H9 (cell line): ENCODE results near the gene PHLDA2. TPM values are rescaled to one million over a fixed set of nuclear protein-coding genes. Genes with fewer than 3 reads are reported as not detected.

Experiments
- DNase-seq: peaks from one replicate; pipeline ENCODE4 v3.0.0-alpha.2; 2017
- H2AFZ ChIP-seq: one replicate; pipeline ENCODE4 v1.6.1; 2013; ENCODE audit warnings: mild to moderate bottlenecking, low read length, control low read depth, moderate library complexity
- H2AK5ac ChIP-seq: 2 replicates; pipeline ENCODE4 v1.6.1; 2013; ENCODE audit warnings: low read length, control low read depth, mixed read lengths; ENCODE audit not compliant: insufficient read length
- H2BK120ac ChIP-seq: one replicate; pipeline ENCODE4 v1.6.1; 2013; ENCODE audit warnings: low read depth, mild to moderate bottlenecking, low read length, control low read depth, inconsistent platforms; ENCODE audit not compliant: poor library complexity, severe bottlenecking
- H2BK12ac ChIP-seq: 2 replicates; pipeline ENCODE4 v1.6.1; 2013; ENCODE audit warnings: low read length, control low read depth, mixed read lengths, low read depth; ENCODE audit not compliant: insufficient read length
- H2BK15ac ChIP-seq: 2 replicates; pipeline ENCODE4 v1.6.1; 2013; ENCODE audit warnings: low read depth, low read length, control low read depth
- H2BK20ac ChIP-seq: one replicate; pipeline ENCODE4 v1.6.1; 2013; ENCODE audit warnings: low read depth, mild to moderate bottlenecking, low read length, control low read depth, inconsistent platforms; ENCODE audit not compliant: poor library complexity, severe bottlenecking
- H2BK5ac ChIP-seq: 2 replicates; pipeline ENCODE4 v1.6.1; 2013; ENCODE audit warnings: low read length, control low read depth, mixed read lengths; ENCODE audit not compliant: insufficient read length
- H3K14ac ChIP-seq: 2 replicates; pipeline ENCODE4 v1.6.1; 2013; ENCODE audit warnings: low read length, control low read depth; ENCODE audit not compliant: insufficient read depth
- H3K18ac ChIP-seq: 2 replicates; pipeline ENCODE4 v1.6.1; 2013; ENCODE audit warnings: low read depth, mild to moderate bottlenecking, mixed read lengths, low read length, control low read depth; ENCODE audit not compliant: insufficient read length
- H3K23ac ChIP-seq: 2 replicates; pipeline ENCODE4 v1.6.1; 2013; ENCODE audit warnings: low read length, control low read depth, mixed read lengths, low read depth; ENCODE audit not compliant: insufficient read length
- H3K23me2 ChIP-seq: 2 replicates; pipeline ENCODE4 v1.6.1; 2013; ENCODE audit warnings: low read depth, mild to moderate bottlenecking, mixed read lengths, low read length, control low read depth; ENCODE audit not compliant: insufficient read length, poor library complexity, severe bottlenecking
- H3K27ac ChIP-seq: 2 replicates; pipeline ENCODE4 v1.5.1; 2013; ENCODE audit warnings: low read length, control low read depth, mixed read lengths, low read depth; ENCODE audit not compliant: insufficient read length
- H3K27me3 ChIP-seq: 2 replicates; pipeline ENCODE4 v1.6.1; 2013; ENCODE audit warnings: low read length, control low read depth, inconsistent platforms; ENCODE audit not compliant: insufficient read depth
- H3K4ac ChIP-seq: 2 replicates; pipeline ENCODE4 v1.6.1; 2013; ENCODE audit warnings: low read depth, mild to moderate bottlenecking, control low read depth, inconsistent platforms, low read length, moderate library complexity
- H3K4me1 ChIP-seq: 2 replicates; pipeline ENCODE4 v1.6.1; 2013; ENCODE audit warnings: low read length, control low read depth, inconsistent platforms; ENCODE audit not compliant: insufficient read depth
- H3K4me2 ChIP-seq: 2 replicates; pipeline ENCODE4 v1.6.1; 2013; ENCODE audit warnings: low read length, control low read depth, mixed read lengths; ENCODE audit not compliant: insufficient read length, insufficient read depth
- H3K56ac ChIP-seq: 2 replicates; pipeline ENCODE4 v1.6.1; 2013; ENCODE audit warnings: low read depth, mild to moderate bottlenecking, mixed read lengths, low read length, control low read depth; ENCODE audit not compliant: insufficient read length
- H3K79me1 ChIP-seq: 2 replicates; pipeline ENCODE4 v1.6.1; 2013; ENCODE audit warnings: low read depth, mild to moderate bottlenecking, moderate library complexity, low read length, control low read depth, inconsistent platforms; ENCODE audit not compliant: insufficient read depth, poor library complexity, severe bottlenecking
- H3K79me2 ChIP-seq: 2 replicates; pipeline ENCODE4 v1.6.1; 2013; ENCODE audit warnings: low read length, control low read depth, inconsistent platforms; ENCODE audit not compliant: insufficient read depth
- H3K9ac ChIP-seq: 2 replicates; pipeline ENCODE4 v1.6.1; 2013; ENCODE audit warnings: low read length, control low read depth, mixed read lengths; ENCODE audit not compliant: insufficient read length; ENCODE audit errors: extremely low read depth
- H3K9me3 ChIP-seq: one replicate; pipeline ENCODE4 v1.6.1; 2013; ENCODE audit warnings: low read depth, low read length, inconsistent platforms; ENCODE audit not compliant: control insufficient read depth
- H3T11ph ChIP-seq: one replicate; pipeline ENCODE4 v1.6.1; 2013; ENCODE audit warnings: mild to moderate bottlenecking, low read length, control low read depth, inconsistent platforms
- H4K20me1 ChIP-seq: one replicate; pipeline ENCODE4 v1.6.1; 2013; ENCODE audit not compliant: control insufficient read depth, insufficient read length, insufficient read depth
- H4K5ac ChIP-seq: 2 replicates; pipeline ENCODE4 v1.6.1; 2013; ENCODE audit warnings: low read depth, mild to moderate bottlenecking, mixed read lengths, low read length, control low read depth; ENCODE audit not compliant: insufficient read length
- H4K8ac ChIP-seq: replicated peaks from 2 replicates; pipeline ENCODE4 v1.6.1; 2013; ENCODE audit warnings: low read length, control low read depth, mixed read lengths, low read depth; ENCODE audit not compliant: insufficient read length
- H4K91ac ChIP-seq: 2 replicates; pipeline ENCODE4 v1.6.1; 2013; ENCODE audit warnings: low read depth, mild to moderate bottlenecking, moderate library complexity, mixed read lengths, low read length, control low read depth; ENCODE audit not compliant: insufficient read length
- H3K27ac Mint-ChIP-seq, 3 experiments: 2 replicates in 2 of 3; 3 replicates in 1 of 3; pipeline ENCODE4 v1.8.0; 2020 to 2021; ENCODE audit warnings: mixed read lengths in 3 of 3, mild to moderate bottlenecking in 1 of 3, moderate library complexity in 1 of 3
- H3K27me3 Mint-ChIP-seq: 2 replicates; pipeline ENCODE4 v1.8.0; 2021; ENCODE audit warnings: low read depth, mild to moderate bottlenecking, moderate library complexity, mixed read lengths
- H3K36me3 Mint-ChIP-seq, 3 experiments: 2 replicates in 2 of 3; 3 replicates in 1 of 3; pipeline ENCODE4 v1.8.0; 2020 to 2021; ENCODE audit warnings: low read depth in 3 of 3, mixed read lengths in 3 of 3; ENCODE audit not compliant: insufficient read depth in 1 of 3
- H3K4me1 Mint-ChIP-seq, 2 experiments: 2 replicates each; pipeline ENCODE4 v1.8.0; 2020; ENCODE audit warnings: mixed read lengths in 2 of 2
- H3K4me3 Mint-ChIP-seq, 2 experiments: 2 replicates in 1 of 2; 3 replicates in 1 of 2; pipeline ENCODE4 v1.8.0; 2020 to 2021; ENCODE audit warnings: mild to moderate bottlenecking in 2 of 2, mixed read lengths in 2 of 2, moderate library complexity in 1 of 2
- H3K9me3 Mint-ChIP-seq, 2 experiments: 2 replicates in 1 of 2; 3 replicates in 1 of 2; pipeline ENCODE4 v1.8.0; 2020; ENCODE audit warnings: mild to moderate bottlenecking in 2 of 2, mixed read lengths in 2 of 2, moderate library complexity in 1 of 2
- WGBS: extraction: QIAGEN DNeasy Blood & Tissue Kit; methylation state at CpG from one replicate; pipeline ENCODE4 v1.1.7; 2013; ENCODE audit warnings: missing lambda C conversion rate, low lambda C conversion rate, mixed read lengths; ENCODE audit not compliant: insufficient read length; ENCODE audit errors: extremely low coverage; 5-methylcytosine and 5-hydroxymethylcytosine counted together
- total RNA-seq: library from RNA; stranded (reverse); gene quantifications from 2 replicates; pipeline ENCODE4 v1.2.1, GENCODE V29; 2021
- TF ChIP-seq, protein P1 (sequence below): fragments of 200-600 bp; sonication (generic); conservative IDR thresholded peaks from 3 replicates; pipeline ENCODE4 v1.8.0; 2021; ENCODE audit warnings: antibody characterized with exemption, mild to moderate bottlenecking

Gene PHLDA2
- total RNA-seq, 1 experiment from 2014 or later = 42.8 TPM

GRCh38 chr11:2943711-2944118, 14.5 kb upstream of the PHLDA2 start:
- no CpG with 5 or more reads among the region's 12 CpGs for WGBS
- Histone ChIP-seq H3K23me2 (no peaks in the 10 kb centered on the region), H3K27me3 (no peaks in the 10 kb centered on the region), H2BK15ac (no peak overlapping the region), H2AFZ (no peak overlapping the region), H3T11ph (no peak overlapping the region), H2BK5ac (no peak overlapping the region), H3K56ac (no peak overlapping the region), H2BK120ac (no peak overlapping the region), H3K79me2 (no peaks in the 10 kb centered on the region), H4K5ac (no peak overlapping the region), H3K14ac (no peak overlapping the region), H3K4me2 (no peak overlapping the region), H3K23ac (no peak overlapping the region), H2AK5ac (no peak overlapping the region), H4K8ac (no peak overlapping the region), H3K9ac (no peak overlapping the region), H2BK12ac (no peak overlapping the region), H3K27ac (no peak overlapping the region), H3K79me1 (no peaks in the 10 kb centered on the region), H2BK20ac (no peak overlapping the region), H3K18ac (no peak overlapping the region), H3K9me3 (peaks cover 5% of the 10 kb centered on the region), H4K91ac (no peak overlapping the region), H3K4ac (no peak overlapping the region), H4K20me1 (no peaks in the 10 kb centered on the region), H3K4me1 (peaks cover 5% of the 10 kb centered on the region; the same call in 1 of the 2 replicates)
- peaks cover 32 to 38% of the 10 kb centered on the region in 2 experiments for H3K4me1 Mint-ChIP-seq
- peaks cover 12% of the 10 kb centered on the region in 2 experiments for H3K9me3 Mint-ChIP-seq
- TF ChIP-seq, protein P1, sequence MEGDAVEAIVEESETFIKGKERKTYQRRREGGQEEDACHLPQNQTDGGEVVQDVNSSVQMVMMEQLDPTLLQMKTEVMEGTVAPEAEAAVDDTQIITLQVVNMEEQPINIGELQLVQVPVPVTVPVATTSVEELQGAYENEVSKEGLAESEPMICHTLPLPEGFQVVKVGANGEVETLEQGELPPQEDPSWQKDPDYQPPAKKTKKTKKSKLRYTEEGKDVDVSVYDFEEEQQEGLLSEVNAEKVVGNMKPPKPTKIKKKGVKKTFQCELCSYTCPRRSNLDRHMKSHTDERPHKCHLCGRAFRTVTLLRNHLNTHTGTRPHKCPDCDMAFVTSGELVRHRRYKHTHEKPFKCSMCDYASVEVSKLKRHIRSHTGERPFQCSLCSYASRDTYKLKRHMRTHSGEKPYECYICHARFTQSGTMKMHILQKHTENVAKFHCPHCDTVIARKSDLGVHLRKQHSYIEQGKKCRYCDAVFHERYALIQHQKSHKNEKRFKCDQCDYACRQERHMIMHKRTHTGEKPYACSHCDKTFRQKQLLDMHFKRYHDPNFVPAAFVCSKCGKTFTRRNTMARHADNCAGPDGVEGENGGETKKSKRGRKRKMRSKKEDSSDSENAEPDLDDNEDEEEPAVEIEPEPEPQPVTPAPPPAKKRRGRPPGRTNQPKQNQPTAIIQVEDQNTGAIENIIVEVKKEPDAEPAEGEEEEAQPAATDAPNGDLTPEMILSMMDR = no peak
- no peak overlapping the region for H3K4me3 Mint-ChIP-seq
- H3K36me3 Mint-ChIP-seq = peaks cover 35 to 56% (median 51%) of the 10 kb centered on the region in 3 experiments
- no peak overlapping the region for H3K27ac Mint-ChIP-seq
- no peak for DNase-seq
- peaks cover 6% of the 10 kb centered on the region for H3K27me3 Mint-ChIP-seq
